Measurements from ENCODE around the gene ACKR1. TPM values are rescaled to one million over a fixed set of nuclear protein-coding genes. Genes with fewer than 3 reads are reported as not detected.

ACKR1 gene
- total RNA-seq, 1 experiment from 2014 or later: 0.63 TPM

DNA sequence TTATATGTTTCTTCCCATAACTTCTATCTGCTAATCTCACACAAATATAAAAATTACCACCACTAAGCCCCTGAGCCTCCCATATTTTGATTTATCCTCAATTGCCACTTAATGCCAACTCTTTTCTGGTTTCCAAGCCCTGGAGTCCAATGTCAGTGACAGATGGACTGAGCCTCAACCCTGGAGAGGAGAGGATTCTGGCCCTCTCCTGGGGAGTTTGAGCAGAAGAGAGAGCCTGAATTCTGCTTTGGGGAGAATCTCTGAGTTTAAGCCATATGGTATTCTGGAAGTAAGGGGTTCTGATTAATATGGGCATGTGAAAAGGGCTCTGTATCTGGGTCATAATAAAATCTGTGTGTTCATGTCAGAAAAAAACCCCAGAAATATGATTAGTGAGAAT is 24.8 kb upstream of the ACKR1 start (continued):
- TF ChIP-seq EMX1 (CRISPR knock-in tag; IDR thresholded peaks at IDR 0.05) (no peak), GABPB1 (CRISPR knock-in tag; IDR thresholded peaks at IDR 0.05) (no peak), ATF6 (CRISPR knock-in tag; IDR thresholded peaks at IDR 0.05) (no peak), CDX4 (CRISPR knock-in tag; IDR thresholded peaks at IDR 0.05; ENCODE audit: borderline replicate concordance) (no peak), KAT7 (CRISPR knock-in tag; IDR thresholded peaks at IDR 0.05; ENCODE audit: borderline replicate concordance) (no peak), ZNF396 (CRISPR knock-in tag; IDR thresholded peaks at IDR 0.05; ENCODE audit: borderline replicate concordance) (no peak), GRHL2 (CRISPR knock-in tag; IDR thresholded peaks at IDR 0.05; ENCODE audit: insufficient replicate concordance, severe bottlenecking) (no peak)
- TF ChIP-seq, protein P1, sequence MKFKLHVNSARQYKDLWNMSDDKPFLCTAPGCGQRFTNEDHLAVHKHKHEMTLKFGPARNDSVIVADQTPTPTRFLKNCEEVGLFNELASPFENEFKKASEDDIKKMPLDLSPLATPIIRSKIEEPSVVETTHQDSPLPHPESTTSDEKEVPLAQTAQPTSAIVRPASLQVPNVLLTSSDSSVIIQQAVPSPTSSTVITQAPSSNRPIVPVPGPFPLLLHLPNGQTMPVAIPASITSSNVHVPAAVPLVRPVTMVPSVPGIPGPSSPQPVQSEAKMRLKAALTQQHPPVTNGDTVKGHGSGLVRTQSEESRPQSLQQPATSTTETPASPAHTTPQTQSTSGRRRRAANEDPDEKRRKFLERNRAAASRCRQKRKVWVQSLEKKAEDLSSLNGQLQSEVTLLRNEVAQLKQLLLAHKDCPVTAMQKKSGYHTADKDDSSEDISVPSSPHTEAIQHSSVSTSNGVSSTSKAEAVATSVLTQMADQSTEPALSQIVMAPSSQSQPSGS (CRISPR knock-in tag; IDR thresholded peaks at IDR 0.05; ENCODE audit: borderline replicate concordance, low read depth): no peak
- TF ChIP-seq, protein P2, sequence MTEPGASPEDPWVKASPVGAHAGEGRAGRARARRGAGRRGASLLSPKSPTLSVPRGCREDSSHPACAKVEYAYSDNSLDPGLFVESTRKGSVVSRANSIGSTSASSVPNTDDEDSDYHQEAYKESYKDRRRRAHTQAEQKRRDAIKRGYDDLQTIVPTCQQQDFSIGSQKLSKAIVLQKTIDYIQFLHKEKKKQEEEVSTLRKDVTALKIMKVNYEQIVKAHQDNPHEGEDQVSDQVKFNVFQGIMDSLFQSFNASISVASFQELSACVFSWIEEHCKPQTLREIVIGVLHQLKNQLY (CRISPR knock-in tag; IDR thresholded peaks at IDR 0.05): no peak

DNA sequence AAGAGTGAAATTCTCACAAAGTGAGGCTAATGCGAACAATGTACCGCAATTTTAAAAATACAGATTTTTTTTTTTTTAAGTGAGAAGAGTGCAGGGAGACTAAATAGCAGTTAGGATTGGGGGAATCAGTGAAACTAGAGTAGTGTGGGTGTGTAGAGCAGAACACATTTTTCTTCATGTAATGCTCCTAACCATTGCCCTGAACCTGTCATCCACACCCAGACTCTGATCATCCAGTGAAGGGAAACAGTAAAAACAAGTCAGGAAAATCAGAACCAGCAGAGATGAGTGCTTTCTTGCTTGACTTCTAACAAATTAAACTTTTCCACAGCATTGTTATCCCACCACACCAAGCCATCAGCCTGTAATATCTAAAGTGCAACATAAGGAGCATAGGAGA is 24.2 kb upstream of the ACKR1 start:
- ATAC-seq: no peak
- H3K36me3 Mint-ChIP-seq: no peaks in the 10 kb centered on the region
- CTCF ChIA-PET: interaction anchor here (2.3 kb wide), 1 partner anchor 18 kb away, joined by 11 read pairs; no protein-coding TSS in a partner anchor
- H3K27me3 Mint-ChIP-seq (ENCODE audit: low read depth): no peaks in the 10 kb centered on the region
- POLR2A ChIA-PET: no interaction called here
- DNase-seq (ENCODE audit: low spot score): no peak
- peaks cover 12% of the 10 kb centered on the region for H3K4me1 Mint-ChIP-seq
- no peak overlapping the region for H3K27ac Mint-ChIP-seq
- no peak overlapping the region for H3K4me3 Mint-ChIP-seq
- H3K9me3 Mint-ChIP-seq: no peaks in the 10 kb centered on the region
- no peak for TF ChIP-seq ETV6 (CRISPR knock-in tag; IDR thresholded peaks at IDR 0.05)
- no peak for TF ChIP-seq CREB1 (CRISPR knock-in tag; IDR thresholded peaks at IDR 0.05)
- TF ChIP-seq ZNF416 (CRISPR knock-in tag; IDR thresholded peaks at IDR 0.05): no peak
- TF ChIP-seq, protein P3, sequence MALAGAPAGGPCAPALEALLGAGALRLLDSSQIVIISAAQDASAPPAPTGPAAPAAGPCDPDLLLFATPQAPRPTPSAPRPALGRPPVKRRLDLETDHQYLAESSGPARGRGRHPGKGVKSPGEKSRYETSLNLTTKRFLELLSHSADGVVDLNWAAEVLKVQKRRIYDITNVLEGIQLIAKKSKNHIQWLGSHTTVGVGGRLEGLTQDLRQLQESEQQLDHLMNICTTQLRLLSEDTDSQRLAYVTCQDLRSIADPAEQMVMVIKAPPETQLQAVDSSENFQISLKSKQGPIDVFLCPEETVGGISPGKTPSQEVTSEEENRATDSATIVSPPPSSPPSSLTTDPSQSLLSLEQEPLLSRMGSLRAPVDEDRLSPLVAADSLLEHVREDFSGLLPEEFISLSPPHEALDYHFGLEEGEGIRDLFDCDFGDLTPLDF (CRISPR knock-in tag; IDR thresholded peaks at IDR 0.05): no peak
- no peak for TF ChIP-seq PRDM15 (CRISPR knock-in tag; IDR thresholded peaks at IDR 0.05)
